Cardiac fibroblast (primary cell): Measurements from ENCODE around the gene RASSF1.

Source experiments
- DNase-seq, 2 donors: peaks; one replicate each; pipeline versions ENCODE4 v3.0.0 to v3.0.0-alpha.2; 2010; ENCODE audit warnings: low read depth in 2 of 2
- H3K4me3 ChIP-seq, 2 donors: replicated peaks in 1 of 2; 1 replicate in 1 of 2; 2 replicates in 1 of 2; pipeline ENCODE4 v1.5.1; 2011; ENCODE audit warnings: low read depth in 2 of 2, low read length in 2 of 2, mild to moderate bottlenecking in 2 of 2, moderate library complexity in 1 of 2
- TF ChIP-seq, protein P1 (sequence below): IDR thresholded peaks from one replicate; pipeline ENCODE4 v1.5.1; 2011; ENCODE audit warnings: low read depth, mild to moderate bottlenecking, low read length, inconsistent platforms

The RASSF1 gene

DNA sequence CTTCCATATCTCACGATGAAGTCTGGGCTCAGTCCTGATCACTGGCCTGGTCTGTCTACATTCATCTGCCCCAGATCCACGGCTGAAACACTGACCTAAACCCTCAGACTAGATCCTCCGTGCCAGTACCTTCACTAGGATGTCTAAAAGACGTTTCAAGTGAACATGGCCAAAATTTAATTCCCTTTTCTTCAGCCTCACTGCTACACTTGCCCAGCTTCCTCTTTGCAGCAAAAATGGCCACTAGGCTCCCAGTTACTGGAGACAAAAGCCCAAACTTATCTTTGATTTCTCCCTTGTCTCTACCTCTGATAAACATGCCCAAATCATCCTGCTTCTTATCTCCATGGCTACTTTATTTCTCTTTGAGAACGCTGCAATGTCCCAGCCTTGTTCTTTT is 1.7 kb downstream of the RASSF1 start:
- no peak for DNase-seq
- TF ChIP-seq, protein P1, sequence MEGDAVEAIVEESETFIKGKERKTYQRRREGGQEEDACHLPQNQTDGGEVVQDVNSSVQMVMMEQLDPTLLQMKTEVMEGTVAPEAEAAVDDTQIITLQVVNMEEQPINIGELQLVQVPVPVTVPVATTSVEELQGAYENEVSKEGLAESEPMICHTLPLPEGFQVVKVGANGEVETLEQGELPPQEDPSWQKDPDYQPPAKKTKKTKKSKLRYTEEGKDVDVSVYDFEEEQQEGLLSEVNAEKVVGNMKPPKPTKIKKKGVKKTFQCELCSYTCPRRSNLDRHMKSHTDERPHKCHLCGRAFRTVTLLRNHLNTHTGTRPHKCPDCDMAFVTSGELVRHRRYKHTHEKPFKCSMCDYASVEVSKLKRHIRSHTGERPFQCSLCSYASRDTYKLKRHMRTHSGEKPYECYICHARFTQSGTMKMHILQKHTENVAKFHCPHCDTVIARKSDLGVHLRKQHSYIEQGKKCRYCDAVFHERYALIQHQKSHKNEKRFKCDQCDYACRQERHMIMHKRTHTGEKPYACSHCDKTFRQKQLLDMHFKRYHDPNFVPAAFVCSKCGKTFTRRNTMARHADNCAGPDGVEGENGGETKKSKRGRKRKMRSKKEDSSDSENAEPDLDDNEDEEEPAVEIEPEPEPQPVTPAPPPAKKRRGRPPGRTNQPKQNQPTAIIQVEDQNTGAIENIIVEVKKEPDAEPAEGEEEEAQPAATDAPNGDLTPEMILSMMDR = no peak
- H3K4me3 ChIP-seq = no peak overlapping the region

DNA sequence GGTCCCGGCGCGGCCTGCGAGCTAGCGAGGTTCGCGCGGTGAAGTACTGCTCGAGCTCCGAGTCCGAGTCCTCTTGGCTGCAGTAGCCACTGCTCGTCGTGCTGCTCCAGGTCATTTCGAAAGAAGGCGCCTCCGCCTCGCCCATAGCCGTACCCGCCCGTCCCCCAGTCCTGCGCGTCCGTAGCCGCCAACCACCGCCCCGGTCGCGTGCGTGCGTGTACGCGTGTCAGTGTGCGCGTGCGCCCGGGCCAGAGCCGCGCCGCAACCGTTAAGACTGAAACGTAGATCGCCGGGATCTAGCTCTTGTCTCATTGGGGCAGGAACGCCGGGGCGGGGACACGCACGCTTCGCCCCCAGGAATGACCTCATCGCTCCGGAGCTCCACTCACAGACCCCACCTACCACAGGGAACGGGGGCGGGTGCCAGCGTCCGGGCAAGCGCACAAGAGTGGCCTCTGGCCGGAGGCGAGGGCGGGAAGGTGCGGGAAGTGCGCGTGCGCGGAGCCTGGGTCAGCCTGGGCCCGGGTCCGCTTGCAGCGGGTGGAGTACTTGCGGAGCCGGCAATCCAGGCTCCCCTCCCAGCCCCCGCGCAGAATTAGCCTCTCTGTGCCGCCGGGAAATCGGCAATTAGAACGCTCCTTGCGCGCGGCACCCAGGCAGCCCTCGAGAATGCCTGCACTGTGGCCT is 3.3 kb downstream of the RASSF1 start:
- peak overlapping the region; percentile 85 to 89 for H3K4me3 ChIP-seq
- peak; percentile 100 for DNase-seq
- TF ChIP-seq, protein P1 = no peak

DNA sequence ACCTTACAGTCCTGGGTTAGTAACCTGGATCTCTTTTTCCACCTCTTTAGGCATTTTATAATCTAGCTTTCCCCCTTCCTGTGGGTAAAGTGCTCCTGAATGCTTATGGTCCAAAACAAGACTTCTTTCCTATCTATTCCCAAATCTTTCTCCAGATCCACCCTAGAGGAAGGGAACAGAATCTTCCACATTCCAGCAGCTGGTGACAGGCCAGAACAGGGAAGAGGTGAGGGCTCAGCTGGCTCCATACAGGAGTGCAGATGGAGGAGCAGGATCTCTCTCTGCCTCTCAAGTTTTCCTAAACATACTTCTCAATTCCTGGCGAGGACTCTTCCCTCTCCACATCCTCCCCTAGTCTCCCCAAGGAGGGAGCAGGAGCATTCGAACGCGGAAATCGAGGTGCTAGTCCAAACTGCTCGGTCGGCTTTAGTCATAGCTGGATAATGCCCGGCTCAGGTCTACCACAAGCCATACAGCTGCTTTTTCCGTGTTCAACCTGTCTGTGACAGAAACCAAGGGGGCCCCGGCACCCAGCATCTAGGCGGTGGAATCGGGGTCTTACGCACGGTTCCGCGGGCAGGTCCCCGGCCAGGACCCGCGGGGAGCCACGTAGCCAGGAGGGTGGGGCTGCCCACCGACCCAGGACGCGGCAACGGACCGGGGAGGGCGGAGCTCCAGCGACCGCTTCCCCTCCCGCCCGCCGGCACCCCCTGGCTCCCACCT is 4.0 kb downstream of the RASSF1 start:
- TF ChIP-seq, protein P1 = no peak
- peak overlapping the region; percentile 85 to 89 for H3K4me3 ChIP-seq
- peak; percentile 39 to 49 for DNase-seq

DNA sequence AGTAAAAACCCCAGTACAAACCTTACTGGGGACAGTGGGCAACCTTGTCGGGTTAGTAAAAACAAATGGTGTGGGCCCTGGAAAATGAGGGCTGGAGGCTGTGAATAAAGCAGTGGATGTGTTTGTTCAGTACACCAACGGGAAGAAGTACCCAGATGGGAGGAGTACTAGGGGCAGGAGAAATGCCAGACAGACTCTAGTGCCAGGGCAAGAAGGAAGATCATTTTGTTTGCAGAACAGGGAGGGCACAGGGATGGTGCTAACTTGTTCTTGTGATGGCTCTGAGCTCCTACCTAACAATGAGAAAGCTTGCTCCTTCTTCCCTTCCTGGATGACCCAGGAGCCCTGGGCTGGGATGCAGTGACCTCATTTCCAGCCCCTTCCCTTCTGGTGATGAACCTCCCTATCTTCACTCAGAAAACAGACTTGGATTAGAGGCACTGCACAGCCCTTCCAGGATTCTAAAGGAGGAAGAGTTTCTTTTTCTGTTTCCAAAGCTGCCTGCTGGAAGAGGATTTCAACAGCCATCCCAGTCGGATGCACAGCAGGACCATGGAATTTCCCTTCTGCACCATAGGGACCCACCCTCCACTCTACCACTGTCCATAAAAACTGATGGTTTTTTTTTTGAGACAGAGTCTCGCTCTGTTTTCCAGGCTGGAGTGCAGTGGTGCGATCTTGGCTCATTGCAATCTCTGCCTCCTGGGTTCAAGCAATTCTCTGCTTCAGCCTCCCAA is 6.1 kb downstream of the RASSF1 start:
- peak overlapping the region in 1 of 2 donors; percentile 13 for H3K4me3 ChIP-seq
- no peak for DNase-seq

DNA sequence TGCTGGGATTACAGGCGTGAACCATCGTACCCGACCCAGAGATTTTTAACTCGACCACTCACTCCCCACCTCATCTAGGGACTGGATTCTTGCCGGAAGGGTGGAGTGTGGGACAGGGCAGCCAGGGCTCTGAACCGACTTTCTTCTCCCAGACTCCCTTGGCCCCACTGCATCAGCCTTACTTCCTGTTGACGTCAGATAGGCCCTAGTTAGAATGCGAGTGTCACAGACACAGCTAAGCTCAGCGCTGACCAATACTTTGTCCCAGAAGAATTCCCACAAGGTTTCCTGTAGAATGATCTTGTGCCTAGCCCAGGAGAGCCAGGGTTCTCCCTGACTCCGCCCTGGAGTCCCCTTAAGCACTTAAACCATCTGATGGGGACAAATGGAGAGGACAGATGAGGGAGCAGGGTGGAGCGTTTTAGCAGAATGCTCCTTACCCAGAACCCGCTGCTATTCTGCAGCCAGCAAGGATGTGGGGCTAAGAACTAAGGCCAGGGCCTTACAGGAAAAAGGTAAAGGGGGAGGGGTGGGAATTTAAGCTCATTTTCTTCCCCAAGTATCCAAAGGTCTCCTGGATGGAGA is 6.8 kb downstream of the RASSF1 start:
- TF ChIP-seq, protein P1 = no peak
- peak; percentile 93 to 95 for DNase-seq
- H3K4me3 ChIP-seq = peak overlapping the region in 1 of 2 donors; percentile 21

More for the DNA sequence above, 6.1 kb downstream of the RASSF1 start:
- TF ChIP-seq, protein P1 = no peak

DNA sequence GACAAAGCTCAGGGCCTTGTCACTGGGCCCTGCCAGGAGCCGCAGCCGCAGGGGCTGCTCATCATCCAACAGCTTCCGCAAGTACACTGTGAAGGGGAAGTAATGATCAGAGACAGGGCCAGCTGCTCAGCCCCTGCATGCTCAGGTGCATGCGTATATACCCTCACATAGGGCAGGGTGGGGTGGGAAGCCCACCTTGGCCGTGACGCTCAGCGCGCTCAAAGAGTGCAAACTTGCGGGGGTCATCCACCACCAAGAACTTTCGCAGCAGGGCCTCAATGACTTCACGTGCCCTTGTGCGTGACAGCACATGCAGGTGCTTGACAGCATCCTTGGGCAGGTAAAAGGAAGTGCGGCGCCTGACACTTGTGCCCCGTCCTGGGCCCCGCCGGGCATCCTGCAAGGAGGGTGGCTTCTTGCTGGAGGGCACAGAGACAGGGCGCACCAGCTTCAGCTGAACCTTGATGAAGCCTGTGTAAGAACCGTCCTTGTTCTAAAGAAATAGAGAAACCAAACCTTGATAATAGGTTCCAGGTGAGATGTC is 9.2 kb downstream of the RASSF1 start:
- no peak for DNase-seq
- TF ChIP-seq, protein P1 = no peak
- H3K4me3 ChIP-seq = no peak overlapping the region
